Motor neuron (in vitro differentiated cells): ENCODE results near the gene ZNF330. TPM values are rescaled to one million over a fixed set of nuclear protein-coding genes. Genes with fewer than 3 reads are reported as not detected.
"Not testable (repeated sequence)": the region's sequence is repeated elsewhere in the genome, so short reads cannot be mapped to it uniquely, and the experiment has no call there.

Experiments
- ATAC-seq, 8 experiments: fragments of 200-7000 bp; cut with Tn5 transposase; replicated peaks in 6 of 8; 2 replicates each; pipeline ENCODE4 v1.8.0; 2021; ENCODE audit warnings: mild to moderate bottlenecking in 8 of 8, moderate library complexity in 8 of 8
- H3K27ac ChIP-seq, 2 donors: fragments of 250-450 bp; sonication (Bioruptor Pico); 2 replicates each; pipeline ENCODE4 v1.9.0; 2021; ENCODE audit warnings: antibody characterized with exemption in 2 of 2, mild to moderate bottlenecking in 2 of 2, moderate library complexity in 1 of 2
- H3K4me1 ChIP-seq, 2 donors: fragments of 250-450 bp; sonication (Bioruptor Pico); replicated peaks in 1 of 2; 2 replicates each; pipeline ENCODE4 v1.6.1; 2021; ENCODE audit warnings: antibody characterized with exemption in 2 of 2, mild to moderate bottlenecking in 2 of 2, moderate library complexity in 1 of 2
- H3K4me3 ChIP-seq, 5 donors: fragments of 250-450 bp; sonication (Bioruptor Pico); 2 replicates each; pipeline ENCODE4 v1.9.0; 2021; ENCODE audit warnings: antibody characterized with exemption in 5 of 5, mild to moderate bottlenecking in 5 of 5, moderate library complexity in 4 of 5
- WGBS, 10 experiments: fragments of 450-650 bp; shearing (Covaris generic); methylation state at CpG; one replicate each; pipeline ENCODE4 v1.0.0; 2022; 5-methylcytosine and 5-hydroxymethylcytosine counted together
- in situ Hi-C, 9 experiments: fragments of 400-800 bp; cut with MboI; loops; one replicate each; pipeline ENCODE4 v1.15.0; 2021; ENCODE audit warnings: low sequenced_read_pairs in 9 of 9, low pct_unique_long_range_greater_than_20kb in 2 of 9; ENCODE audit not compliant: unreplicated experiment in 9 of 9
- total RNA-seq, 8 experiments: library from RNA; unstranded; fragments of 300-600 nt; gene quantifications; 2 replicates each; pipeline versions ENCODE4 v1.2.3 to v1.2.4, GENCODE V29; 2022

ZNF330 gene
- 10 to 100 TPM; 27.3 to 57.1 (median 36.6) TPM for total RNA-seq

DNA sequence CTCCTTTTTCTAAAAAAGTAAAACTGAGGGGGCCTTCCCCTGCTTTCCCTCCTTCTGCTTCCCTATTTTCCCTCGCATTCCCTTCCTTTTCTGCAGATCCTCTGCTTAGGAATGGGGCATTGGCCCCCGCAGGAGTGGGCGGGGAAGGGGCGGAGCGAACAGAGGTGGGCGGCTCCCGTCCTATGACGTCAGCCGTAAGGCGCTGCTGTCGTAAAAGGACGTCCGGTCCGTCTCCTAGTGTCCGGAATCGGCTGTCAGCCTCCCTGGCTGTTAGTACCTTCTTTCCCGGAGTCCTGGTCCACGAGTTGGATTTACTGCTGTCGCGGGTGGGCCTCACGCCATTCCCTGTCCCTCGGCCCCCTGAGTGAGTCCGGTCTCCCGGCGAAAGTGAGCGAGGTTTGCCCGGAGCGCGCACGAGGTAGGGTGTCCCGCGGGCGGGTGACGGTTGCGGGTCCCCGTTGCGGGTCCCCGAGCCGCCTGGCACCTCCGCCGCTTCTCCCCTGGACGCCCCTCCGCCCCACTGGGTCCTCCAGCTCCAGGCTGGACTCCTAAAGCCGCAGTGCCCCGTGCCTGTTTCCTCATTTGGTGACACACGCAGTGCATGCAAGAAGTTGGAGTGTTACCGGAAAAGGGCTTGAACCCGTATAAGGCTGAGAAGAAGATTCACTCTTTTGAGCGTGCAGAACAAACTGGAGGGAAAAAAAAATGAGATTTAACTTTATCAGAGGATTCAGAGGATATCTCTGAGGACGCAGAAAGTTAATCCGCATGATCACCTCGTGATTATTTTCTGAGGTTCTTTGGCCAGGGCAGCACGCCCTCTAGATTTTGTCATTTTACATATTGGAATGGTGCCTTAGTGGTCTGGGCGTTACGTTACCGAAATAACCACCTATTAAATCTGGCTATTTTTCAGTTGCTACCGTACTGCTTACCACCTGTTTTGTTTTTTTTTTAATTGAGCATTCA is at the start of gene ZNF330:
TSS of gene ZNF330 (plus strand) at position 205 of the 969 bp plus-strand sequence. CDS start 1,477 bp downstream, outside the sequence.
- ATAC-seq = peak; percentile 84 to 95 (median 94)
- in situ Hi-C loops = no loop called here
- Histone ChIP-seq H3K27ac (peak within 1 kb of the TSS; percentile 62 to 80), H3K4me1 (peaks cover 4 to 6% of the 10 kb centered on the region in 2 donors), H3K4me3 (peak within 1 kb of the TSS; percentile 84 to 92 (median 88))
- 0 to 8% (median 0%) methylated on average over 3 to 17 of the region's 57 CpGs; no CpG with 5 or more reads in 1 of the 10 experiments for WGBS, 10 experiments

DNA sequence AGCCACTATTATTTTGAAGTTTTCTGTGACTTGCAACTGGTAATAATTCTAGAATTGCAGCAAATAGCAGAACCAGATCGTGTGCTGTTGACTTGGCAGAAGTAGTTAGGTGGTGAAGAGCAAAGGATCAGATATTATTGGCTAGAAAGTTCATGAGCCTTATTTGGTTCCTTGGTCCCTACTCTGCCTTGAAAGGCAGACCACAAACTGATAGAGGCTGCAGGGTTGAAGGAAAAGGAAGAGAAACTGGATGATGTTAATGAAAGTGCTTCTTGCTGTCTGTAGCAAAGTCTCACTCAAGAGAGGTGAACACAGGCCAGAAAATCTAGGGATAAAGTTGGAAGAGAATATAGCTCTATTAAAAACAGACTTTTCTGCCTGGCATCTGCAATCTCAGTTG is 46.2 kb upstream of the ZNF330 start:
- Histone ChIP-seq H3K4me3 (no peak overlapping the region), H3K27ac (no peak overlapping the region), H3K4me1 (no peaks in the 10 kb centered on the region)
- ATAC-seq = no peak
- in situ Hi-C loops = no loop called here
- 8 to 100% (median 62%) methylated on average over 1 of the region's 1 CpG; no CpG with 5 or more reads in 2 of the 10 experiments for WGBS, 10 experiments

DNA sequence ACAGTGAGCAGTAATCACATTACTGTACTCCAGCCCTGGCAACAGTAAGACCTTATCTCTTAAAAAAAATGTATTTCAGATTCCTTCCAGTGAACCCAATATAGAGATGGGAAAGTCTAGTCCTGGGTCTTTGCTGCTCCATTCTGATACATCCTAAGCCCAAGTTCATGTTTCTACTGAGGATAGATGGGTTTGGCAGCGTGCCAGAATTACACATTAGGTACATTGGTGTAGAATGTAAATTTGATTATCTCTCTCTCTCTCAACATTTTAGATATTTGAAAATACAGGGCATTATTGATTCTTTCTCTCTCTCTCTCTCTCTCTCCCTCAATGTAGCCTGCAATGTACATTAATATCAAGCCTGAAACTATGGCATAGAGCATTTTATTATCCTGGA is 43.5 kb upstream of the ZNF330 start:
- WGBS, 10 experiments = 0 to 100% (median 88%) methylated on average over 1 of the region's 1 CpG; no CpG with 5 or more reads in 5 of the 10 experiments
- Histone ChIP-seq H3K4me1 (peaks cover 0 to 3% of the 10 kb centered on the region in 2 donors), H3K4me3 (no peak overlapping the region), H3K27ac (no peak overlapping the region)
- ATAC-seq = no peak
- in situ Hi-C loops = no loop called here

DNA sequence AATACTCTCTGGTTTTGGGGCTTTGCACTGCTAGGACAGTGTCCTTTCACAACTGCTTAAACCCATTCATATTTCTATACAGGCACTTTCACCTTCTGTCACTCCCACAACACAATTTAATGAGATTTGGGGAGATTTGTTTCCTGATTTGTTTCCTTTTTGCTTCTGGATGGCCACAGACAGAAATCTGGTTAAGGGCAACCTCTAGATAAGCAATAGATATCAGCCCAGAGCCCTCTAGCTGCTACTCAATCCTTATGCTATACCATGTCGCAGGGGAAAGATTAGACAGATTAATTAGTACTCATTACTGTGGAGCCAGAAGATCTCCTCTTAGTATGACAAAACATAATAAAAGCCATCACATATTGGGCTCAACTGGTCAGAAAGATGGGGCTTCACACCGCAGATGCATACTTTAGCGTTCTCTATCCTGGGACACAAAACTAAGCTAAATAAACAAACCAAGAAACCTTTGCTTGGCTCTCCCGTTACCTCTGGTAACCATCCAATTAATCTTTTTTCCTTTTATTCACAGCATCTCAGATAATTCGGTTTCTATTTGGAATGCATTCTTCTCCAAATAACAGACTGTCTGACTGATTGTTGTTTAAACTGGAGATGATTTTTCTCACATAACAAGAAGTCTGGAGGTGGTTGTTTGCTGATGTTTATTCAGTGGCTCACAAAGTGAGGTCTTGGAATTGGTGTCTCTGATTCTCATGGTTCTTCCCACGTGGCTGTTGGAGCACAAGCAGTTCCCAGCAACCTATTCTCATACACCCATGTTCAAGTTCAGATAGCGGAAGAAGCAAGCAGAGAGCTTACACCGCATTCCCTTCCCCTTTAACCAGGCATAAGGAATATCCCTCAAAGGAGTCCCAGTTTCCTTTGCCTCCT is 41.0 kb upstream of the ZNF330 start:
- Histone ChIP-seq H3K4me1 (peaks cover 0 to 3% of the 10 kb centered on the region in 2 donors), H3K4me3 (no peak overlapping the region), H3K27ac (no peak overlapping the region)
- 40 to 76% (median 64%) methylated on average over 1 to 8 of the region's 8 CpGs; no CpG with 5 or more reads in 1 of the 10 experiments for WGBS, 10 experiments
- ATAC-seq = peak in 3 of 8 experiments; percentile 76 to 91 (median 79)
- in situ Hi-C loops = no loop called here

DNA sequence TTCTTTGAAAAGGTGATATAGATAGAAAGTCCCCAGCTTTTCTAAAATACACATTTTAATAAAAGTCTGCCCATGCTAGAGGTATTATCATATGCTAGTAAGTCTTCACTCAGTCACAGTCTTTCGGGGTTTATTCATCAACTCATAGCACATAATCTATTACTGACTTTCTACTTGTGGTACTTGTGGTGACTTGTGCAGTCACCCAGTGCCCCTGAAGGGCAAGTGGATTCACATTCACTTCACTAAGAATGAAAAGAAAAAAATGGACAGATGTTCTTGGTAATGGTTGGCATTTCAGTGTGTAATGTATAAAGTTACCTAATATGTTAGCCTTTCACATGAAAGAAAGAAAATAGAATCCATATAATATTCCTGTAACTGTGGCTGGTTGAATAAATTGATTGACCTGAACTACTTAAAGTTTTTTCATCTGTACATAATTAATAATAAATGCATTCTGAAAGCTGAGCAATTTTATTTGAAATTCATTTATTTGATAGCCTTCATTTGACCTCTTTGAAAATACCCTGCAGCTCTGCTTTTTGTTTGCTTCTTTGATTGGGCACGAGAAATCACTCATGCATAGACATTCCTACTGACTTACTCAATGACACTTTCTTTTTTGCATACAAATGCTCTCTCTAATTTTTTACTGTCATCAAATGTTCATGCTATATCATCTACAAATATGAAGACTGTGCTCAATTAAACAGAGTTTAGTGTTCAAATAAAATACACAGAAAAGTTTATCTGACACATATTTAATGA is 39.5 kb upstream of the ZNF330 start:
- WGBS, 10 experiments = 0 to 91% (median 71%) methylated on average over 1 to 2 of the region's 2 CpGs
- Histone ChIP-seq H3K27ac (no peak overlapping the region), H3K4me3 (no peak overlapping the region), H3K4me1 (peaks cover 0 to 3% of the 10 kb centered on the region in 2 donors)
- peak in 3 of 8 experiments; percentile 49 to 76 (median 69) for ATAC-seq
- in situ Hi-C loops = no loop called here

DNA sequence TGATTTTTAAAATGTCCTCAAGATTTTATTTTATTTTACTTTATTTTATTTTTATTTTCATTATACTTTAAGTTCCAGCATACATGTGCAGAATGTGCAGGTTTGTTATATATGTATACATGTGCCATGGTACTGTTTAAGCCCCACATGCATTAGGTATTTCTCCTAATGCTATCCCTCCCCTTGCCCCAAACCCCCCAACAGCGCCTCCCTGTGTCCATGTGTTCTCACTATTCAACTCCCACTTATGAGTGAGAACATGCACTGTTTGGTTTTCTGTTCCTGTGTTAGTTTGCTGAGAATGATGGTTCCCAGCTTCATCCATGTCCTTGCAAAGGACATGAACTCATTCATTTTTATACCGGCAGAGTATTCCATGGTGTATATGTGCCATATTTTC is 37.2 kb upstream of the ZNF330 start:
- in situ Hi-C loops = not testable (repeated sequence)

DNA sequence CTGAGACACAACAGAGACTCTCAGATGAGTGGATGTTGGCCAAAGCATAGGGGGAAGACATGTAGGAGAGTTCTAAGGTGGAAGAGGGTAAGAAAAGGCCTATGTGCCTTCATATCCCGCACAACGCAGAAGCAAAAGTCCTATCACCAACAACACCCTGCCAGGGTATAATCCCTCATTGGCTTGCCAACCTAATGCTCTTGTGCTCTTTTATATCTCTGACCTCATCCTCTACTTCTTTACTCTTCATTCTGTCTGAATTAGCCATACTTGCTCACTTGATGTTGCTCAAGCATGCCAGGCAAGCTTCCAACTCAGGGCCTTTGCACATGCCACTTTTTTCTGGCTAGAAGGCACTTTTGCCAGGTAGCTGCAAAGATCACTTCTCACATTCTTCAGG is 28.1 kb upstream of the ZNF330 start:
- in situ Hi-C loops = no loop called here

More for the DNA sequence above, 37.2 kb upstream of the ZNF330 start:
- H3K4me3 ChIP-seq, ATAC-seq, H3K27ac ChIP-seq, H3K4me1 ChIP-seq: not testable (repeated sequence)
- 80 to 100% methylated on average over 1 of the region's 2 CpGs; no CpG with 5 or more reads in 8 of the 10 experiments for WGBS, 10 experiments

DNA sequence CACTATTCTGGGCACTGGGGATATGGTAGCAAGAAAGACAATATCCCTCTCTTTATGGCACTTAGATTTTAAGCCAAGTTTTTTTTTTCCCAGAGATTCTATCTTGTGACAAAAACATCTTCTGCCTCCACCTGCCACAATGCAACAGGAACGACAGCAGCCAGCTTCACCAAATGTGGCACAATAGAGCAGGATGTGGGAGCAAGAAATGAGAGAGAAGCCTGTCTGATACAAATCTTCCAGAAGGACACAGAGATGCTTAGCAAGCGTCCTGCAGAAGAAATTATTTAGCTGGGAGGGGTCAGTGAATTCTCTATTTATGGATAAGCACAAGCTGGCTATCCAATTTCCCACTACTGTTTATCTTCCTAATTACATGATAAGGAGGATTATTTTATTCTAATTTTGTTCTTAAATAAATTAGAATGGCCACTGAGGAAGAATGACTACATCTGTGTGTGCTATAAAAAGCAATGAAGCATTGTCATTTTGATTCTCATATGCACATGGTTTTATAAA is 27.1 kb upstream of the ZNF330 start:
- 0 to 83% (median 46%) methylated on average over 1 to 2 of the region's 2 CpGs; no CpG with 5 or more reads in 4 of the 10 experiments for WGBS, 10 experiments
- peak in 3 of 8 experiments; percentile 67 to 82 (median 79) for ATAC-seq
- H3K4me1 ChIP-seq = no peaks in the 10 kb centered on the region
- in situ Hi-C loops = no loop called here
- no peak overlapping the region for H3K4me3 ChIP-seq
- no peak overlapping the region for H3K27ac ChIP-seq

More for the DNA sequence above, 28.1 kb upstream of the ZNF330 start:
- H3K27ac ChIP-seq = no peak overlapping the region
- no peak overlapping the region for H3K4me3 ChIP-seq
- WGBS, 10 experiments = 67 to 100% (median 89%) methylated on average over 1 to 2 of the region's 2 CpGs; no CpG with 5 or more reads in 3 of the 10 experiments
- ATAC-seq = no peak
- no peaks in the 10 kb centered on the region for H3K4me1 ChIP-seq

DNA sequence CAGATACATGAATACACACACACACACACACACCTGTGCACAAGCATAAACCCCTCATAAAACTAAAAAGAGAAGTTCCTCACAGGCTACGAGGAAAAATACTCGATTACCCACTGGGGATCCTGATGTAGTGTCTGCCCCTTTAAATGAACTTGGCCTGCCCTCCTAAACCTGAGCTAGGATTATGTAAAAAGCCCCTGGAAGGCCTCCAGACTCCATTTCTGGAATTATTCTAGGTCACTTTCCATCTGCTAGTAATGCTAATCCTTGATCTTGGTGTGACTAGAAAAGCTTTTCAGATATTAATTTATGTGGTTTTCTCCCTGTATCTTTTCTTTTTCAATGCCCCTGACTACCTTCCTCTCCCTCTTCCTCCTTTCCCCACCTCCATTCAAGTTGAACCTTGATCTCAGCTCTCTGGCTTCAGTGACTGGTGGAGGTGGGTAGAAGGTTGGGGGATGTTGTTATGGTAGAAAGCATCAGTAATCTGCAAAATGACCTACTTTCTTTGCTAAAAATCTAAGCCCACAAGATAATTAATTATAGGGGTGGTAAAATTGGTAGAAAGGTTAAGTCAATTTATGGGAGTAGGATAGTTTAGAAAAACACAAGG is 25.5 kb upstream of the ZNF330 start:
- H3K4me1 ChIP-seq = no peaks in the 10 kb centered on the region
- no peak overlapping the region for H3K27ac ChIP-seq
- in situ Hi-C loops = no loop called here
- H3K4me3 ChIP-seq = no peak overlapping the region
- 0 to 93% (median 89%) methylated on average over 2 of the region's 2 CpGs; no CpG with 5 or more reads in 5 of the 10 experiments for WGBS, 10 experiments
- ATAC-seq = peak in 3 of 8 experiments; percentile 71 to 75 (median 73)

DNA sequence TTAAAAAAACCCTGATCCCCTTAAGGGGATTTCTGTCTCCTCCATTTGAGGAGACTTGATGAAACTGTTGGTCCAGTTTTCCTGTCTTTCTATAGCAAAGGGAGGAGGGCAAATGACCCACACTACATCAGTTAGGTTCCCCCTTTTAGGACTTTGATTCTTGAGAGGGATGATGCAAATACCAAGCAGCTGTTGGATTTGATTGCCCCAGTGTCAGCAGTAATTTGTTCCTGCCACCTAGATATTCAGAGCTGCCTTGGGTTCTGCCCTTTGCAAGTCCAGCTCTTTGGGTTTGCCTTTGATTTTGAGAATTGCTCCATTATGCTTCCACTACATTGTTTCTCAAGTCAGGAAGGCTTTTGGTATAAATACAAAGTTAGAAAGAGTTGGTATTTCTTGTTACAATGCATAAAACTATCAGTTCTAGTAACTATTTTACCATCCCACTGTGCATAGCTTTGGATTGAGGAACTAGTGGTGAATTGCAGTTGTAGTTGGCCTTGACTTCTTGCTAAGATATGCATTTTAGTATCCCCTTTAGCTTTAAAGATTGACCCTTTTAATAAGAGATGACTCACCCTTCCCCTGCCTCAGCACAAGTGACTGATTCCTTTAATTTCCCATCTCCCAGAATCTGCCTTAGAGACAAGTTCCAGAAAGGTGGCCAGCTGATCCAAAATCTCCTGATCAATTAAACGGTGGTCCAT is 24.3 kb upstream of the ZNF330 start:
- WGBS, 10 experiments = 0 to 100% (median 56%) methylated on average over 1 of the region's 1 CpG; no CpG with 5 or more reads in 1 of the 10 experiments
- Histone ChIP-seq H3K27ac (no peak overlapping the region), H3K4me3 (no peak overlapping the region), H3K4me1 (no peaks in the 10 kb centered on the region)
- in situ Hi-C loops = no loop called here
- no peak for ATAC-seq

DNA sequence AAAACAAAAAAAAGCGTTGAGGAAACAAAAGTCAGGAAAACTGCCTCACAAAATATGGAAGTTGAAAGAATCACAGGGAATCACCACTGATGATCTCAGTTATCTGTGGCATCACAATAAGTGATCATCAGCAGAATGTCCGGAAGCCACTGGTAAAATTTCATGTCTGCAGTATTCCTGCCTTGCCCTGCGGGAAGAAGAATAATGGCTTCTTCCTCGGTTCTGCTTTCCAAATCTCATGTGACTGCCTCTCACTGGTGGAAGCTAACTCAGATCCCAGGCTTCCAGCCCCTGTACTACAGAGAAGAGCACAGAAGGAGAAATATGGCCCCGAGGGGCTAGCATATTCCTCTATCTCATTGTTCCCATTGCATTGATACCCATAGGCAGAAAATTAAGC is 12.7 kb upstream of the ZNF330 start:
- no peak for ATAC-seq
- no peaks in the 10 kb centered on the region for H3K4me1 ChIP-seq
- 43 to 100% (median 80%) methylated on average over 1 to 5 of the region's 5 CpGs; no CpG with 5 or more reads in 1 of the 10 experiments for WGBS, 10 experiments
- no peak overlapping the region for H3K27ac ChIP-seq
- in situ Hi-C loops = no loop called here
- no peak overlapping the region for H3K4me3 ChIP-seq
